HepG2 (cell line): ENCODE measurements around the gene SUSD4. TPM values are rescaled to one million over a fixed set of nuclear protein-coding genes. Genes with fewer than 3 reads are reported as not detected.

Experiments used
- ATAC-seq: fragments of 200-7000 bp; cut with Tn5 transposase; 3 replicates; pipeline ENCODE4 v1.9.1; 2020; ENCODE audit warnings: mild to moderate bottlenecking, moderate library complexity
- BruUV-seq: library from RNA; stranded (reverse); fragments of 400-500 nt; replicated peaks from 2 replicates; lab custom pipeline; 2021; lab: Mats Ljungman, UMichigan
- CTCF ChIA-PET: fragments of 300-600 bp; formaldehyde crosslinking; extraction: SDS; loops from one replicate; lab custom pipeline; 2021; ENCODE audit warnings: low total read pairs, inconsistent platforms, low intra/inter-chr PET ratio; lab: Yijun Ruan, JAX
- POLR2A ChIA-PET: fragments of 350-600 bp; sonication (Branson Sonifier 250); formaldehyde crosslinking; loops from one replicate; lab custom pipeline; 2020; ENCODE audit warnings: antibody characterized with exemption, inconsistent platforms; lab: Yijun Ruan, JAX
- DNase-seq: peaks from one replicate; pipeline ENCODE4 v3.0.0-alpha.2; 2015; ENCODE audit warnings: low spot score
- FAIRE-seq: peaks from 3 replicates; lab custom pipeline; 2011; peaks lifted over from hg19 to GRCh38; lab: Jason Lieb, UNC
- H2AFZ ChIP-seq: one replicate; pipeline ENCODE4 v1.6.1; 2011; ENCODE audit warnings: low read length, inconsistent platforms
- H3K27ac ChIP-seq: fragments of 300-600 bp; 3 replicates; pipeline ENCODE4 v1.8.0; 2011; ENCODE audit warnings: mixed run types, mild to moderate bottlenecking, mixed read lengths, low read length, inconsistent platforms; ENCODE audit not compliant: insufficient read depth; ENCODE audit errors: extremely low read length
- H3K27me3 ChIP-seq, 2 experiments: fragments of 200-600 bp in 1 of 2; 2 replicates in 1 of 2; 3 replicates in 1 of 2; pipeline versions ENCODE4 v1.6.0 to v1.8.0; 2011; ENCODE audit warnings: low read length in 2 of 2, mild to moderate bottlenecking in 2 of 2, moderate library complexity in 2 of 2, inconsistent platforms in 1 of 2; ENCODE audit not compliant: insufficient read depth in 2 of 2, control insufficient read depth in 1 of 2
- H3K36me3 ChIP-seq, 2 experiments: fragments of 200-600 bp in 1 of 2; replicated peaks in 1 of 2; 2 replicates in 1 of 2; 3 replicates in 1 of 2; pipeline versions ENCODE4 v1.5.1 to v1.8.0; 2011; ENCODE audit warnings: low read length in 2 of 2, inconsistent platforms in 1 of 2; ENCODE audit not compliant: insufficient read depth in 2 of 2, control insufficient read depth in 1 of 2
- H3K4me1 ChIP-seq: 2 replicates; pipeline ENCODE4 v1.5.1; 2012; ENCODE audit warnings: low read length, inconsistent platforms; ENCODE audit not compliant: insufficient read depth
- H3K4me2 ChIP-seq: 2 replicates; pipeline ENCODE4 v1.6.0; 2011; ENCODE audit warnings: low read depth, low read length, inconsistent platforms
- H3K4me3 ChIP-seq, 3 experiments: fragments of 200-600 bp in 1 of 3; sonication (generic), shearing (Covaris generic) in 1 of 3; replicated peaks in 1 of 3; 2 replicates each; pipeline ENCODE4 v1.5.1; 2011 to 2016; ENCODE audit warnings: low read length in 3 of 3, inconsistent platforms in 2 of 3, low read depth in 2 of 3, mild to moderate bottlenecking in 2 of 3, control low read depth in 1 of 3, mixed read lengths in 1 of 3; ENCODE audit not compliant: insufficient read depth in 1 of 3
- H3K79me2 ChIP-seq: one replicate; pipeline ENCODE4 v1.6.1; 2011; ENCODE audit warnings: low read length, inconsistent platforms; ENCODE audit not compliant: insufficient read depth
- H3K9ac ChIP-seq: 2 replicates; pipeline ENCODE4 v1.6.0; 2011; ENCODE audit warnings: mild to moderate bottlenecking, low read depth, low read length, inconsistent platforms; ENCODE audit not compliant: insufficient read depth
- H3K9me3 ChIP-seq: 2 replicates; pipeline ENCODE4 v1.5.1; 2012; ENCODE audit warnings: mild to moderate bottlenecking, low read length
- H4K20me1 ChIP-seq: 2 replicates; pipeline ENCODE4 v1.6.0; 2011; ENCODE audit warnings: inconsistent platforms, mild to moderate bottlenecking, low read length, moderate library complexity; ENCODE audit not compliant: insufficient read depth
- BRCA1 ChIP-seq: sonication (generic); formaldehyde crosslinking; IDR thresholded peaks from 2 replicates; pipeline ENCODE4 v1.4.0; 2020; ENCODE audit warnings: missing genetic modification reagents
- GMEB2 ChIP-seq: IDR thresholded peaks from 2 replicates; pipeline ENCODE4 v1.6.1; 2016; ENCODE audit warnings: missing biosample characterization, missing genetic modification reagents, low read depth
- MAF1 ChIP-seq: sonication (generic); formaldehyde crosslinking; IDR thresholded peaks from 2 replicates; pipeline ENCODE4 v1.5.0; 2020; ENCODE audit warnings: missing genetic modification reagents, borderline replicate concordance
- MNT ChIP-seq: fragments of 450-650 bp; IDR thresholded peaks from 2 replicates; pipeline ENCODE4 v1.6.1; 2016
- RORA ChIP-seq: sonication (generic); formaldehyde crosslinking; IDR thresholded peaks from 2 replicates; pipeline ENCODE4 v1.5.0; 2020; ENCODE audit warnings: mild to moderate bottlenecking, missing genetic modification reagents, moderate library complexity
- ZMAT3 ChIP-seq: sonication (generic); formaldehyde crosslinking; conservative IDR thresholded peaks from 2 replicates; pipeline ENCODE4 v1.7.0; 2021; ENCODE audit warnings: missing genetic modification reagents
- WGBS: methylation state at CpG from one replicate; pipeline ENCODE4 v1.1.6; 2017; ENCODE audit warnings: low lambda C conversion rate; 5-methylcytosine and 5-hydroxymethylcytosine counted together
- in situ Hi-C: cut with HindIII; loops from 2 replicates; pipeline ENCODE4 v1.10.0; 2017; ENCODE audit warnings: low pct_unique_long_range_greater_than_20kb; ENCODE audit not compliant: extremely low pct_ligation_motif_present
- intact Hi-C: fragments of 100-400 bp; cut with micrococcal nuclease; formaldehyde crosslinking; loops from one replicate; pipeline ENCODE4 v1.10.0; 2022; ENCODE audit not compliant: unreplicated experiment
- polyA plus RNA-seq, 8 experiments: library from polyadenylated mRNA; depleted of rRNA in 3 of 8; stranded (reverse) in 7 of 8; unstranded in 1 of 8; fragments of >200 nt; fragmentation: Illumina TruSeq in 4 of 8; extraction: Trizol in 4 of 8; gene quantifications; 2 replicates each; pipeline versions ENCODE4 v1.2.1 to v1.2.3, GENCODE V29; 2011 to 2016; ENCODE audit warnings: low read depth in 4 of 8, missing spikeins in 1 of 8, mixed read lengths in 1 of 8; ENCODE audit not compliant: insufficient read depth in 1 of 8
- total RNA-seq, 5 experiments: library from RNA; depleted of rRNA; stranded (reverse); fragments of >200 nt; fragmentation: Illumina TruSeq; extraction: Trizol; gene quantifications; 2 replicates each; pipeline ENCODE4 v1.2.3, GENCODE V29; 2016; ENCODE audit warnings: low read depth in 1 of 5

SUSD4 gene
- total and polyA plus RNA-seq, 2 of the 13 experiments (the other 11 are each of a cell fraction or from before 2014, with no cell fraction given) = not detected

DNA sequence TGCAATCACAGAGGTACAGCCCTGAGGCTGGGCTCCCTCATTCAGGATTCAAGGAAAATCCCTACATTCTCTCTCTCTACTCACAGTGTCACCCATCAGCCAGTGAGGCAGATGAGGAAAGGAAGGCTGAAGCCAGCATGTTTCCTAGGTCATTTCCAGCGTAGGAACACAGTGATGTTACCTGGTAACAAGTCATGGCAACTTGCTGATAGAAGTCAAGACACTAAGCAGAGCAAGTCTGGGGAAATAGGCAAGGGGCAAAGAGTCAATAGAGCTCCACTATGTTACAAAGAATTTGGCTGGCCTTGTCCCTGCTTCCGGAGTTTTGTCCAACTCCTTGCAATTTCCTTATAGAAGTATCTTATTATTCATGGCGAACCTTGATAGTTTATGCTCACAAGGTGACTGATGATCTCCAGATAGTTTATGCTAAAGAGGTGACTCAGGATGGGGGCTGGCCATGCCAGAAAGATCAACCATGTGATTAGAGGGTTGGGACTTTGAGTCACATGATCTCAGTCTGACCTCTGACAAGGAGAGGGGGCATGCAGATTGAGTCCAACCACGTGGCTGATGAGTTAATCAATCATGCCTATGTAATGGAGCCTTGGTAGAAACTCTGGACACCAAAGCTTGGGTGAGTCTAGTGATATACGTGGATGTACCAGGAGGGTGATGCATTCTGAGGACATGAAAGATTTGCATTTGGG lies 51.1 kb downstream of the SUSD4 start:
- CTCF ChIA-PET = no interaction called here
- Histone ChIP-seq H4K20me1 (no peaks in the 10 kb centered on the region), H3K27ac (no peak overlapping the region), H3K9ac (no peak overlapping the region), H3K9me3 (no peaks in the 10 kb centered on the region), H2AFZ (no peak overlapping the region), H3K27me3 (no peaks in the 10 kb centered on the region; a peak in 1 of 5 replicates), H3K36me3 (no peaks in the 10 kb centered on the region), H3K79me2 (no peaks in the 10 kb centered on the region), H3K4me3 (no peak overlapping the region), H3K4me2 (no peak overlapping the region), H3K4me1 (no peaks in the 10 kb centered on the region)
- in situ Hi-C loops (no loop called here), intact Hi-C loops (no loop called here)
- FAIRE-seq (no peak), ATAC-seq (no peak), DNase-seq (no peak)
- 7% methylated on average over 5 of the region's 5 CpGs for WGBS
- POLR2A ChIA-PET = no interaction called here
- no TSS peak for BruUV-seq
- TF ChIP-seq MNT = peak; percentile 36; the same call in 1 of the 2 replicates
- no peak for TF ChIP-seq ZMAT3 (CRISPR knock-in tag)

DNA sequence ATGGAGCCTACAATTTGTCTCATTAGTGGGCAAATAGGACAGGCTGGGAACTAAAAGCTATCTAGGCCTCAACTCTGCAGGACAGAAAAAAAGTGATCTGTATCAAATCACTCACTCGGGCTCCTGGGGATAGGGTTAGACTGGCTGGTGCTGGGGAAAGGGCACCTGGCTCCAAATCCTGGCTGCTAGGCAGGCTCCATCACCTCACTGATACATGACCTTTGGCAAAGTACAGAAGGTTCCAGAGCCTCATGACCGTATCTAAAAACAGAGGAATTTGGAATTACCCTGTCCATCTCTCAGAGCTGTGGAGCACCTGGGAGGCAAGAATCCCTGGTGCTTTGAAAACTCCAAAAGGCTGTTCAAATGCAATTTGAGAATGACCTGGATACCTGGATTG lies 51.7 kb downstream of the SUSD4 start:
- no peaks in the 10 kb centered on the region for H3K4me1 ChIP-seq
- H3K36me3 ChIP-seq = no peaks in the 10 kb centered on the region
- in situ Hi-C loops (no loop called here), intact Hi-C loops (no loop called here)
- H3K4me3 ChIP-seq = no peak overlapping the region
- 0% methylated on average over 1 of the region's 2 CpGs for WGBS
- H4K20me1 ChIP-seq = no peaks in the 10 kb centered on the region
- no peak for DNase-seq
- H2AFZ ChIP-seq = no peak overlapping the region
- ChIA-PET CTCF (no interaction called here), POLR2A (no interaction called here)
- H3K4me2 ChIP-seq = no peak overlapping the region
- ATAC-seq = no peak
- H3K9me3 ChIP-seq = no peaks in the 10 kb centered on the region
- no peak for FAIRE-seq
- H3K27ac ChIP-seq = no peak overlapping the region
- no peak overlapping the region for H3K9ac ChIP-seq
- H3K79me2 ChIP-seq = no peaks in the 10 kb centered on the region
- BruUV-seq = no TSS peak
- no peaks in the 10 kb centered on the region; a peak in 1 of 5 replicates for H3K27me3 ChIP-seq
- TF ChIP-seq GMEB2 (CRISPR knock-in tag) (no peak), BRCA1 (CRISPR knock-in tag) (no peak), RORA (CRISPR knock-in tag) (no peak), MAF1 (CRISPR knock-in tag) (no peak)
